ENCODE measurements around the gene ZNF184.

ZNF184 gene

DNA sequence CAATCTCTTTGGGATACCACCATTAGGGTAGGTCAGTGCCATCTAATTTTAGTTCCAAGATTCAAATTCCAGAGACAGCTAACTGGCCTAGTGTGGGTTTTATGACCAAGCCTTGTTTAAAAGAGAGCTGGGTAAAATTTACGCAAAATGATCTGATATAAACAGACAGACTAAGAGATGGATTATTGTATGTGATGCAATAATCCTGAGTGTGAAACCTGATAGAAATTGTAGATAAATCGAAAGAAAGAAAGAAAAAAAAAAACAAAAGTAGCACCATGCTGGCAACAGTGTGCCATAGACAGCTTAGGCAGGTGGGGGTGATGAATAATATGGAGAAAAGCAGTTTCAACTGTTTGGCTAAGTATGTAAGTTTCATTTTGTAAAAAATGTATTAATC, 2.9 kb downstream of the ZNF184 start:
- H3K27me3 ChIP-seq (ENCODE audit: control insufficient read depth, insufficient read depth, low read length): no peaks in the 10 kb centered on the region
- H3K4me1 ChIP-seq: no peaks in the 10 kb centered on the region
- H3K27ac ChIP-seq: no peak overlapping the region
- no peak overlapping the region for H3K9ac ChIP-seq
- H2AFZ ChIP-seq: no peak overlapping the region
- no peaks in the 10 kb centered on the region for H3K79me2 ChIP-seq
- no peaks in the 10 kb centered on the region for H3K9me3 ChIP-seq (ENCODE audit: control insufficient read depth, low read length)
- H3K4me3 ChIP-seq (ENCODE audit: low read depth, low read length): no peak overlapping the region
- no peak overlapping the region for H3K4me2 ChIP-seq (ENCODE audit: low read length)
- no peaks in the 10 kb centered on the region for H3K36me3 ChIP-seq (ENCODE audit: control insufficient read depth, insufficient read depth, low read length)
- TF ChIP-seq, protein P1, sequence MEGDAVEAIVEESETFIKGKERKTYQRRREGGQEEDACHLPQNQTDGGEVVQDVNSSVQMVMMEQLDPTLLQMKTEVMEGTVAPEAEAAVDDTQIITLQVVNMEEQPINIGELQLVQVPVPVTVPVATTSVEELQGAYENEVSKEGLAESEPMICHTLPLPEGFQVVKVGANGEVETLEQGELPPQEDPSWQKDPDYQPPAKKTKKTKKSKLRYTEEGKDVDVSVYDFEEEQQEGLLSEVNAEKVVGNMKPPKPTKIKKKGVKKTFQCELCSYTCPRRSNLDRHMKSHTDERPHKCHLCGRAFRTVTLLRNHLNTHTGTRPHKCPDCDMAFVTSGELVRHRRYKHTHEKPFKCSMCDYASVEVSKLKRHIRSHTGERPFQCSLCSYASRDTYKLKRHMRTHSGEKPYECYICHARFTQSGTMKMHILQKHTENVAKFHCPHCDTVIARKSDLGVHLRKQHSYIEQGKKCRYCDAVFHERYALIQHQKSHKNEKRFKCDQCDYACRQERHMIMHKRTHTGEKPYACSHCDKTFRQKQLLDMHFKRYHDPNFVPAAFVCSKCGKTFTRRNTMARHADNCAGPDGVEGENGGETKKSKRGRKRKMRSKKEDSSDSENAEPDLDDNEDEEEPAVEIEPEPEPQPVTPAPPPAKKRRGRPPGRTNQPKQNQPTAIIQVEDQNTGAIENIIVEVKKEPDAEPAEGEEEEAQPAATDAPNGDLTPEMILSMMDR (IDR thresholded peaks at IDR 0.05): no peak

DNA sequence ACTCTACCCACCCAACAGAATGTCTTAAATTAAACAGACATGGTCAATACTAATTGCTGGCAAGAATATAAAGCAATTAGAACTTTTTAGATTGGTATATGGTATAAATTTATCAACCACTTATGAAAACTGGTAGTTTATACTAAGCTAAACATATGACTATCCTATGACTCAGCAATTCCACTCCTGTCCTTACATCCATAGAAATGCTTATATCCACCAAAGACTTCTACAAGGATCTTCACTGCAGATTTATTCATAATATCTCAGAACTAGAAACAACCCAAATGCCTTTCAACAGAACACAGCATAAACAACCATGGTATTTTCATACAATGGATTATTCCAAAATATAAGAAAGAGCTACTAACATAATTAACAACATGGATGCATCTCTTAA, 4.6 kb downstream of the ZNF184 start:
- Histone ChIP-seq H3K79me2 (no peaks in the 10 kb centered on the region), H3K27me3 (ENCODE audit: control insufficient read depth, insufficient read depth, low read length) (no peaks in the 10 kb centered on the region), H3K4me3 (ENCODE audit: low read depth, low read length) (no peak overlapping the region), H2AFZ (no peak overlapping the region), H3K36me3 (ENCODE audit: control insufficient read depth, insufficient read depth, low read length) (no peaks in the 10 kb centered on the region), H3K9me3 (ENCODE audit: control insufficient read depth, low read length) (no peaks in the 10 kb centered on the region), H3K4me1 (no peaks in the 10 kb centered on the region), H3K9ac (no peak overlapping the region), H3K4me2 (ENCODE audit: low read length) (no peak overlapping the region), H3K27ac (no peak overlapping the region)
- TF ChIP-seq, protein P1 (IDR thresholded peaks at IDR 0.05): no peak

DNA sequence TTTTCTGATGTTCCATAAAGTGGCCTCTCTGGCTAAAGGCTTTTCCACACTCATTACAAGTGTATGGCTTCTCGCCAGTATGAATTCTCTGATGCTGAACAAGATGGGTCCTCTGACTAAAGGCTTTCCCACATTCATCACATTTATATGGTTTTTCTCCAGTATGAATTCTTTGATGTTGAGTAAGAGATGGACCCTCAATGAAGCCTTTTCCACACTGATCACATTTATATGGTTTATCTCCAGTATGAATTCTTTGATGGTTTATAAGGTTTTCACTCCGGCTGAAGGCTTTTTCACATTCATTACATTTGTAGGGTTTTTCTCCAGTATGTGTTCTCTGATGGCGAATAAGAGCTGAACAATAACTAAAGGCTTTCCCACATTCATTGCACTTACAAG, 20.4 kb downstream of the ZNF184 start:
- H3K36me3 ChIP-seq (ENCODE audit: control insufficient read depth, insufficient read depth, low read length): peaks cover 48% of the 10 kb centered on the region
- H3K27me3 ChIP-seq (ENCODE audit: control insufficient read depth, insufficient read depth, low read length): no peaks in the 10 kb centered on the region
- H2AFZ ChIP-seq: no peak overlapping the region
- no peak overlapping the region for H3K4me3 ChIP-seq (ENCODE audit: low read depth, low read length)
- no peak overlapping the region for H3K9ac ChIP-seq
- no peaks in the 10 kb centered on the region for H3K79me2 ChIP-seq
- H3K4me2 ChIP-seq (ENCODE audit: low read length): no peak overlapping the region
- H3K27ac ChIP-seq: no peak overlapping the region
- TF ChIP-seq, protein P1 (IDR thresholded peaks at IDR 0.05): no peak
- peaks cover 22% of the 10 kb centered on the region for H3K9me3 ChIP-seq (ENCODE audit: control insufficient read depth, low read length)
- no peaks in the 10 kb centered on the region for H3K4me1 ChIP-seq

DNA sequence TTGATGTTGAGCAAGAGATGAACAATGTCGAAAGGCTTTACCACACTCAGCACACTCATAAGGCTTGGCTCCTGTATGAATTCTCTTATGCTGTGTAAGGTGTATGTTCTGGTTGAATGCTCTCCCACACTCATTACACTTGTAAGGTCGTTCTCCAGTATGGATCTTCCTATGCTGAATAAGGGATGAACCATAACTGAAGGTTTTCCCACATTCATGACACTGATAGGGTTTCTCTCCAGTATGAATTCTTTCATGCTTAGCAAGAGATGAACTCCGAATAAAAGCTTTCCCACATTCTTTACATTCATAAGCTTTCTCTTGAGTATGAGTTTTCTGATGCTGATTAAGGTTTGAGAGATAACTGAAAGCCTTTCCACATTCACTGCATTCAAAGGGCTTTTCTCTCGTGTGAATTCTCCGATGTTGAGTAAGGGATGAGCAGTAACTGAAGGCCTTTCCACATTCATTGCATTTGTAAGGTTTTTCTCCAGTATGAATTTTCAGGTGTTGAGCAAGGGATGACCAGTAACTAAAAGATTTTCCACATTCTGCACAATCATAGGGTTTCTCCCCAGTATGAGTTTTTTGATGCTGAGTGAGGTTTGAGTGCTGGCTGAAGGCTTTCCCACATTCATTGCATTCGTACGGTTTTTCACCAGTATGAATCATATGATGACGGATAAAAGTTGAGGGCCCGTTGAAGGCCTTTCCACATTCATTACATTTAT, 21.1 kb downstream of the ZNF184 start:
- Histone ChIP-seq H3K79me2 (no peaks in the 10 kb centered on the region), H3K9ac (no peak overlapping the region), H2AFZ (no peak overlapping the region), H3K4me1 (no peaks in the 10 kb centered on the region), H3K4me2 (ENCODE audit: low read length) (no peak overlapping the region), H3K36me3 (ENCODE audit: control insufficient read depth, insufficient read depth, low read length) (peaks cover 48% of the 10 kb centered on the region), H3K27ac (no peak overlapping the region), H3K9me3 (ENCODE audit: control insufficient read depth, low read length) (peaks cover 22% of the 10 kb centered on the region), H3K27me3 (ENCODE audit: control insufficient read depth, insufficient read depth, low read length) (no peaks in the 10 kb centered on the region), H3K4me3 (ENCODE audit: low read depth, low read length) (no peak overlapping the region)
- TF ChIP-seq, protein P1 (IDR thresholded peaks at IDR 0.05): no peak

DNA sequence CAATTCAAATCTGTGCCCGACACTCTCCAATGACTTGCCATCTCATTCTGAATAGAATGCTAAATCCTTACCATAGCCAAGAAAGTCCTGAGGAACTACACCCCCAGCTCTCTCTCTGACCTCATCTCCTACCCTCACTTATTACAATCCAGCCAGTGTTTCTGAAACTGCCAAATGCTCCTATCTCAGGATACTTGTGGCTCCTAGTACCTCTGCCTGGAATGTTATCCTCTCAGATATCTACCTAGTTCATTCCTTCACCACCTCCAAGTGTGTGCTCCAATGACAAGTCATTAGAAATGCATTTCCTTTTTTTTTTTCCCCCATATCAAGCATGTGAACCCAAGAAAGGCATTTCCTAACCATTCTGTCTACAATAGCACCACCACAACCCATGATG, 24.4 kb downstream of the ZNF184 start:
- Histone ChIP-seq H3K4me2 (ENCODE audit: low read length) (no peak overlapping the region), H3K27ac (no peak overlapping the region), H3K79me2 (no peaks in the 10 kb centered on the region), H3K4me3 (ENCODE audit: low read depth, low read length) (no peak overlapping the region), H3K9ac (no peak overlapping the region), H3K36me3 (ENCODE audit: control insufficient read depth, insufficient read depth, low read length) (peaks cover 26% of the 10 kb centered on the region), H2AFZ (no peak overlapping the region), H3K27me3 (ENCODE audit: control insufficient read depth, insufficient read depth, low read length) (no peaks in the 10 kb centered on the region), H3K4me1 (no peaks in the 10 kb centered on the region), H3K9me3 (ENCODE audit: control insufficient read depth, low read length) (peaks cover 12% of the 10 kb centered on the region)
- TF ChIP-seq, protein P1 (IDR thresholded peaks at IDR 0.05): no peak
